ENCODE measurements around the gene PPP4R1. TPM values are rescaled to one million over a fixed set of nuclear protein-coding genes. Genes with fewer than 3 reads are reported as not detected.

Gene PPP4R1
- total RNA-seq, 2 experiments from 2014 or later: 35.7 to 40.2 TPM

DNA sequence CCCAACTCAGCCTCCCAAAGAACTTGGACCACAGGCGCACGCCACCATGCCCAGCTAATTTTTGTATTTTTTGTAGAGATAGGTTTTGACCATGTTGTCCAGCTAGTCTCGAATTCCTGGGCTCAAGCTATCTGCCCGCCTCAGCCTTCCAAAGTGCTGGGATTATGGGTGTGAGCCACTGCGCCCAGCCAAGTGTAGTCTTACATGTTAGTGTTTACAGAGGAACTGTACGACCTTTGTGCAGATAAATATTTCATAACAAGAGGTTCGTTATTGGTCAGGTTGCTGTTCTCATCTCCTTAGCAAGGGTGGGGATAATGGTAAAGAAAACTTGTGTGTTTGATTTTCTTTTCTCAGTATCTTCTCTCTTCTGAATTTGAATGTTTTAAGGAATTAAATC is 92.6 kb downstream of the PPP4R1 start:
- Histone ChIP-seq H3K27ac (ENCODE audit: low read depth in 1 of 2, low read length in 2 of 2) (no peak overlapping the region), H3K4me3 (ENCODE audit: low read length) (no peak overlapping the region), H3K27me3 (ENCODE audit: control insufficient read depth in 1 of 2, insufficient read depth in 2 of 2, low read length in 2 of 2) (no peaks in the 10 kb centered on the region), H3K36me3 (ENCODE audit: insufficient read depth, low read length) (peaks cover 40% of the 10 kb centered on the region), H3K9me3 (ENCODE audit: control insufficient read depth in 1 of 2, insufficient read depth in 1 of 2, low read length in 2 of 2) (no peaks in the 10 kb centered on the region), H3K4me1 (ENCODE audit: insufficient read depth, low read length) (no peaks in the 10 kb centered on the region)
- TF ChIP-seq, protein P1, sequence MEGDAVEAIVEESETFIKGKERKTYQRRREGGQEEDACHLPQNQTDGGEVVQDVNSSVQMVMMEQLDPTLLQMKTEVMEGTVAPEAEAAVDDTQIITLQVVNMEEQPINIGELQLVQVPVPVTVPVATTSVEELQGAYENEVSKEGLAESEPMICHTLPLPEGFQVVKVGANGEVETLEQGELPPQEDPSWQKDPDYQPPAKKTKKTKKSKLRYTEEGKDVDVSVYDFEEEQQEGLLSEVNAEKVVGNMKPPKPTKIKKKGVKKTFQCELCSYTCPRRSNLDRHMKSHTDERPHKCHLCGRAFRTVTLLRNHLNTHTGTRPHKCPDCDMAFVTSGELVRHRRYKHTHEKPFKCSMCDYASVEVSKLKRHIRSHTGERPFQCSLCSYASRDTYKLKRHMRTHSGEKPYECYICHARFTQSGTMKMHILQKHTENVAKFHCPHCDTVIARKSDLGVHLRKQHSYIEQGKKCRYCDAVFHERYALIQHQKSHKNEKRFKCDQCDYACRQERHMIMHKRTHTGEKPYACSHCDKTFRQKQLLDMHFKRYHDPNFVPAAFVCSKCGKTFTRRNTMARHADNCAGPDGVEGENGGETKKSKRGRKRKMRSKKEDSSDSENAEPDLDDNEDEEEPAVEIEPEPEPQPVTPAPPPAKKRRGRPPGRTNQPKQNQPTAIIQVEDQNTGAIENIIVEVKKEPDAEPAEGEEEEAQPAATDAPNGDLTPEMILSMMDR (IDR thresholded peaks at IDR 0.05): no peak
- ChIA-PET CTCF (interaction anchor here (1.1 kb wide), 1 partner anchor 16 kb away, joined by 3 read pairs; no protein-coding TSS in a partner anchor), POLR2A (no interaction called here)
- H3K4me3 Mint-ChIP-seq: no peak overlapping the region
- no peaks in the 10 kb centered on the region for H3K9me3 Mint-ChIP-seq
- peaks cover 13% of the 10 kb centered on the region for H3K4me1 Mint-ChIP-seq (ENCODE audit: low read depth)
- DNase-seq (no peak), ATAC-seq (ENCODE audit: poor library complexity) (no peak)
- intact Hi-C loops (cut with DNase I, micrococcal nuclease): no loop called here
- H3K27me3 Mint-ChIP-seq: no peaks in the 10 kb centered on the region
- peaks cover 63% of the 10 kb centered on the region for H3K36me3 Mint-ChIP-seq (ENCODE audit: low read depth)
- H3K27ac Mint-ChIP-seq: no peak overlapping the region

- H3K36me3 ChIP-seq (ENCODE audit: insufficient read depth, low read length): peaks cover 34% of the 10 kb centered on the region
- no peak overlapping the region for H3K4me3 Mint-ChIP-seq
- H3K36me3 Mint-ChIP-seq (ENCODE audit: low read depth): peaks cover 60% of the 10 kb centered on the region
- H3K4me1 Mint-ChIP-seq (ENCODE audit: low read depth): peaks cover 19% of the 10 kb centered on the region
- H3K27ac Mint-ChIP-seq: no peak overlapping the region
- H3K9me3 Mint-ChIP-seq: no peaks in the 10 kb centered on the region
- DNase-seq: no peak
- ChIA-PET POLR2A (no interaction called here), CTCF (interaction anchor here (1.1 kb wide), 1 partner anchor 17 kb away, joined by 3 read pairs; no protein-coding TSS in a partner anchor)
- intact Hi-C loops (cut with DNase I, micrococcal nuclease): no loop called here
- TF ChIP-seq, protein P1 (IDR thresholded peaks at IDR 0.05): no peak
- no peaks in the 10 kb centered on the region for H3K4me1 ChIP-seq (ENCODE audit: insufficient read depth, low read length)
- no peak for ATAC-seq (ENCODE audit: poor library complexity)
- H3K27ac ChIP-seq (ENCODE audit: low read depth in 1 of 2, low read length in 2 of 2): no peak overlapping the region
- H3K27me3 Mint-ChIP-seq: no peaks in the 10 kb centered on the region
- no peaks in the 10 kb centered on the region for H3K9me3 ChIP-seq (ENCODE audit: control insufficient read depth in 1 of 2, insufficient read depth in 1 of 2, low read length in 2 of 2)
- no peak overlapping the region for H3K4me3 ChIP-seq (ENCODE audit: low read length)
- H3K27me3 ChIP-seq (ENCODE audit: control insufficient read depth in 1 of 2, insufficient read depth in 2 of 2, low read length in 2 of 2): no peaks in the 10 kb centered on the region
Measured at GRCh38 chr18:9520666-9521065, 93.7 kb downstream of the PPP4R1 start.

GRCh38 chr18:9519399-9519798 is 95.0 kb downstream of the PPP4R1 start:
- Histone ChIP-seq H3K36me3 (ENCODE audit: insufficient read depth, low read length) (peaks cover 22% of the 10 kb centered on the region), H3K27ac (ENCODE audit: low read depth in 1 of 2, low read length in 2 of 2) (no peak overlapping the region), H3K4me1 (ENCODE audit: insufficient read depth, low read length) (no peaks in the 10 kb centered on the region), H3K27me3 (ENCODE audit: control insufficient read depth in 1 of 2, insufficient read depth in 2 of 2, low read length in 2 of 2) (no peaks in the 10 kb centered on the region), H3K4me3 (ENCODE audit: low read length) (no peak overlapping the region), H3K9me3 (ENCODE audit: control insufficient read depth in 1 of 2, insufficient read depth in 1 of 2, low read length in 2 of 2) (no peaks in the 10 kb centered on the region)
- intact Hi-C loops (cut with DNase I, micrococcal nuclease): loop anchor here in 1 of 2 experiments (5.0 to 10.0 kb wide), 4 partner anchors 42 to 865 kb away; partner anchors contain the start of genes RALBP1 and TWSG1
- no peak overlapping the region for H3K4me3 Mint-ChIP-seq
- DNase-seq (no peak), ATAC-seq (ENCODE audit: poor library complexity) (no peak)
- H3K27me3 Mint-ChIP-seq: no peaks in the 10 kb centered on the region
- H3K36me3 Mint-ChIP-seq (ENCODE audit: low read depth): peaks cover 60% of the 10 kb centered on the region
- CTCF ChIA-PET: no interaction called here
- TF ChIP-seq, protein P1 (IDR thresholded peaks at IDR 0.05): no peak
- H3K9me3 Mint-ChIP-seq: no peaks in the 10 kb centered on the region
- no peak overlapping the region for H3K27ac Mint-ChIP-seq
- H3K4me1 Mint-ChIP-seq (ENCODE audit: low read depth): peaks cover 19% of the 10 kb centered on the region
- POLR2A ChIA-PET: no interaction called here
